GM10266 (cell line): ENCODE data around the gene ARHGAP18.

Experiments used
- DNase-seq: peaks from one replicate; pipeline ENCODE4 v3.0.0; 2012; ENCODE audit errors: extremely low spot score
- TF ChIP-seq, protein P1 (sequence below): IDR thresholded peaks from 2 replicates; pipeline ENCODE4 v1.5.1; 2012; ENCODE audit warnings: mild to moderate bottlenecking, low read depth; ENCODE audit not compliant: control insufficient read depth, insufficient read depth; ENCODE audit errors: missing control alignments

ARHGAP18 gene

DNA sequence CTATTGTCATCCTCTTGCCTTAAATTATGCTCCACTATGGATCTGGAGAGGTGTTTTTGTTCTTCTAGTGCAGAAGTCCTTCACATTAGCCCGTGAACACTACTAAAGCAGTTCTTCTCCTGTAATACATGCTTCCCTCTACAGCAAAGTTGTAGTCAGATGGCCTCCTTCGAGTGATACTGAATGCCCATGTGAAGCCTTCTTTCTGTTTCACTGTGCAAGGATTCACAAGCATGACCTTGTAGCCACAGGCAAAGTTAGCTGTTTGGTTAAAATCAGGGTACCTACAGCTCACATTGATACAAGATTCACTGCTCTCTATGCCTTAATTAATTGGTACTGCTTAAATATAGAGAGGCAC, 47.6 kb downstream of the ARHGAP18 start:
- TF ChIP-seq, protein P1, sequence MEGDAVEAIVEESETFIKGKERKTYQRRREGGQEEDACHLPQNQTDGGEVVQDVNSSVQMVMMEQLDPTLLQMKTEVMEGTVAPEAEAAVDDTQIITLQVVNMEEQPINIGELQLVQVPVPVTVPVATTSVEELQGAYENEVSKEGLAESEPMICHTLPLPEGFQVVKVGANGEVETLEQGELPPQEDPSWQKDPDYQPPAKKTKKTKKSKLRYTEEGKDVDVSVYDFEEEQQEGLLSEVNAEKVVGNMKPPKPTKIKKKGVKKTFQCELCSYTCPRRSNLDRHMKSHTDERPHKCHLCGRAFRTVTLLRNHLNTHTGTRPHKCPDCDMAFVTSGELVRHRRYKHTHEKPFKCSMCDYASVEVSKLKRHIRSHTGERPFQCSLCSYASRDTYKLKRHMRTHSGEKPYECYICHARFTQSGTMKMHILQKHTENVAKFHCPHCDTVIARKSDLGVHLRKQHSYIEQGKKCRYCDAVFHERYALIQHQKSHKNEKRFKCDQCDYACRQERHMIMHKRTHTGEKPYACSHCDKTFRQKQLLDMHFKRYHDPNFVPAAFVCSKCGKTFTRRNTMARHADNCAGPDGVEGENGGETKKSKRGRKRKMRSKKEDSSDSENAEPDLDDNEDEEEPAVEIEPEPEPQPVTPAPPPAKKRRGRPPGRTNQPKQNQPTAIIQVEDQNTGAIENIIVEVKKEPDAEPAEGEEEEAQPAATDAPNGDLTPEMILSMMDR: no peak
- peak; percentile 25 for DNase-seq

DNA sequence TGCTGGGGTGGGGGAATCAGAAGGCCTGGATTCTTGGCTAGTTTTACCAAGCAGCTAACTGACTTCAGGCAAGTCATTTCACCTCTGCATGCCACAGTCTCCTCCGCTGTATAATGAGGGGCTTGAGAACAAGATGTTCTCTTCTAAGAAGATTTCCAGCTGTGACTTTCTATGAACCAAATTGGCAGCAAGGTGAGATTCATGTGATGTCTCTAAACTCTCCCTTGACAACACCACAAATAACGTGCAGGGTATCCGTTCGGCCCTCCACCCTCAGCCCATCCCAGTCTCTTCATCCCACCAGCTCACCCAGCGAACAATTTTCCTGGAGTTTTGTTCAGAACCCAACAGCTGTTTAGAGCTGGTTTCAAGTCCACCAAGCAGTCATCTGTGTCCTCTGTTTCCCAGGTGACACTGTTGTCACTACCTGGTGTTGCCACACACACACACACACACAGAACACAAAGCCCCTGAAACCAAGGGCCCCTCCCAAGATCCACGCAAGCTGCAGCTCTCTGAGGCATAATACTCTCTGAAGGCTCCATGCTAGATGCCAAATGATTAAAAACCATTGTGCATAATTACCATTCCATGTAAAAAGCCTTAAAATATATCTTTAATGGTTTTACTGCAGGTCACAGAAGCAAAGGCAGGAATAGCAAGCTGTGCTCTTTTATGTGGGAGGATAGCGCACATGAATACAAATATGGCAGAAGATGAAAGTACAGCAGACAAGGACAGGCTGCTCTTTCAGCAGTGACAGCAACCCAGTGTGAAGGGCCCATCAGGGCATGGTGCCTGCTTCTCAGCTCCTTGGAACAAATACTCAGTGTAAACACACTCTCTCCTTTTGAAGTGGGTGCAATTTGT, 48.2 kb downstream of the ARHGAP18 start:
- no peak for DNase-seq

DNA sequence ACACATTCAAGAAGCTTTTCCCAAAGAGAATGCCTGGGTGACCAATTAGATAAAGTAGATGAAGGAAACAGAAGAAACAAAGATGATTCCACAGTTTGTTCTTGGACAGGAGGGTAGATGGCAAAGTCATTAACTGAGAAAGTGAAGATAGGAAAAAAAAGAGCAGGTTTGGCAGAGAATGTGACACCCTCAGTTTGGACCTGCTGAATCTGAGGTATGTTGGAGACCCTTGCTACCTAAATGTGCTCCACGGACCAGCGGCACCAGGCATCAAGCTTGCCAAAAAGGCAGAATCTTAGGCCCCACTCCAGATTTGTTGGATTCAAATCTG, 49.7 kb downstream of the ARHGAP18 start:
- TF ChIP-seq, protein P1: no peak
- DNase-seq: no peak

More for the DNA sequence above, 48.2 kb downstream of the ARHGAP18 start:
- TF ChIP-seq, protein P1: no peak

DNA sequence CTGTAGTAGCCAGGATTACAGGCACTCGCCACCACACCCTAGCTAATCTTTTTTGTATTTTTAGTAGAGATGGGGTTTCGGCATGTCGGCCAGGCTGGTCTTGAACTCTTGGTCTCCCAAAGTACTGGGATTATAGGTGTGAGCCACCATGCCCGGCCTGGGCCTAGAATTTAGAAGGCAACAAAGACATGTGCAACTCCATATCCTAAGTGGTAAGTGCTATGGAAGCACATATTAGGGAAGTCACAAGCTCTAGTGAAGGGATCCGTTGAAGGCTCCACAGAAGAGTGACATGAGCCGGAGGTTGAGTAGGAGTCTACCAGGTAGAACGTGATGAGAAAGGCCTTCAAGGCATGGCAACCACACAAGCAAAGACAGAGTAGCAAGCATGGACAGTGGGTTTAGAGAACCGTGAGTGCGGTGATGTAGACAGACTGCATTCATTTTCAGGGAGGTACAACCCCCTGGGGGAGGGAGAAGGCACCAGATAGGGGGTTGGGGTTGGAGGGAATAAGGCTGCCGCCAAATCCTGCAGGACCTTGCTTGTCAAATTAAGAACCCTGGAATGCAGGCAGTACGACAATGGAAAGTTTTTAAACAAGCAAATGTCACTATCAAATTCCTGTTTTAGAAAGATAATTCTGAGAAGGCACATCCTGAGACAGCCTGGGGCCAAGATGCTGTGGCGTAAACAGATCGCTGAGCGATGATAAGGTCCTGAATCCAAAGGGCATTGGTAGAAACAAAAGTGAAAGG, 50.2 kb downstream of the ARHGAP18 start:
- DNase-seq: no peak
- TF ChIP-seq, protein P1: no peak

DNA sequence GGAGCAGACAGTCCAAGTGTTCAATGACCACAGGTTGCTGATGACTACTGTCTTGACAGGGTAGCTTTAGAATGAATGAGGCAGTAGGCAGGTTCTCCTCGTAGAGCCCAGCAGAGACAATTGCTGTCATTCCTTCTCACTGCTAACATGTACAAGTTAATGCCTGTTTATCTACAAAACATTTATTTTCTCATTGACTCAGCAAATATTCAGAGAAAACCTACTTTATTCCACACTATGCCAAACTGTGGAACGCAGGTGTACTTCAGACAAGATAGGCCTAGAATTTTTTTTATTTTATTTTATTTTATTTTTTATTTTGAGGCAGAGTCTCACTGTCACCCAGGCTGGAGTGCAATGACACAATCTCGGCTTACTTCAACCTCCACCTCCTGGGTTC, 50.8 kb downstream of the ARHGAP18 start:
- TF ChIP-seq, protein P1: no peak
- no peak for DNase-seq

DNA sequence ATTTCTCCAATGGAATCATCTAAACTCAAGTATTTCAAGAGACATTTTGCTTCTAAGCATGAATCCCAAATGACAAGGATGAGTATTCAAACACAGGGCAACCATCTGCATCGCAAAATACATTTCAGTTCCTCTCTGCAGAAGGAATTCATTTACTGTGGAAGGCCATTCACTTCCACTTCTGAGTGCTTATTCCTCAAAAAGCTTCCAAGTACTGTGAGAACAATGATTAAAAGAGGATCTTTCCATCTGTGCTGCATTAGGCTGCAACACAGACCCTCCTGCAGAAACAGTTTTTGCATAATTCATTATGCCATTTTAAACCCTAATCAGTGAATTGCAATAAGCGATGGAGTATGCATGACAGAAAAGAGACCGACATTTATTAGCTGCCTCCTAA, 52.5 kb downstream of the ARHGAP18 start:
- DNase-seq: no peak

More for the DNA sequence above, 52.5 kb downstream of the ARHGAP18 start:
- TF ChIP-seq, protein P1: no peak
